Omental fat pad (tissue), 4 donors: Measurements from ENCODE around the gene CRACR2B. TPM values are rescaled to one million over a fixed set of nuclear protein-coding genes. Genes with fewer than 3 reads are reported as not detected.

Experiments used
- ATAC-seq: fragments of 150-250 bp; one replicate; pipeline ENCODE4 v1.9.1; 2016; ENCODE audit warnings: mild to moderate bottlenecking, moderate library complexity; ENCODE audit not compliant: low FRiP score
- DNase-seq: peaks from one replicate; pipeline ENCODE4 v3.0.0-alpha.2; 2019; ENCODE audit warnings: low spot score
- CTCF ChIP-seq, 3 donors: fragments of 450-650 bp; IDR thresholded peaks; one replicate each; pipeline ENCODE4 v1.5.1; 2016 to 2017; ENCODE audit warnings: antibody characterized with exemption in 3 of 3, mild to moderate bottlenecking in 3 of 3, moderate library complexity in 2 of 3
- small RNA-seq: library from RNA; depleted of rRNA; stranded (forward); fragments of <200 nt; gene quantifications from one replicate; pipeline ENCODE3, GENCODE V24; 2016
- total RNA-seq, 4 donors: library from RNA; depleted of rRNA; stranded (reverse); fragments of >200 nt; gene quantifications; one replicate each; pipeline ENCODE4 v1.1.0, GENCODE V29; 2016

CRACR2B gene
- total RNA-seq, 4 donors from 2014 or later: 6.3 to 39.7 (median 6.9) TPM

GRCh38 chr11:875203-875602, 47.5 kb downstream of the CRACR2B start:
- TF ChIP-seq CTCF (IDR thresholded peaks at IDR 0.05): no peak
- DNase-seq (no peak), ATAC-seq (no peak)

GRCh38 chr11:875769-876301, 48.1 kb downstream of the CRACR2B start:
- no peak for TF ChIP-seq CTCF (IDR thresholded peaks at IDR 0.05)
- DNase-seq: no peak
- ATAC-seq: no peak

GRCh38 chr11:876545-876944, 48.8 kb downstream of the CRACR2B start:
- no peak for DNase-seq
- ATAC-seq: no peak
- no peak for TF ChIP-seq CTCF (IDR thresholded peaks at IDR 0.05)

GRCh38 chr11:877565-877964, 49.8 kb downstream of the CRACR2B start:
- TF ChIP-seq CTCF (IDR thresholded peaks at IDR 0.05): no peak
- DNase-seq (no peak), ATAC-seq (no peak)

GRCh38 chr11:880447-880846, 52.7 kb downstream of the CRACR2B start:
- DNase-seq: no peak
- no peak for ATAC-seq
- no peak for TF ChIP-seq CTCF (IDR thresholded peaks at IDR 0.05)

Small RNA genes within 50 kb of the gene (small RNA-seq; reads per million reads assigned to genes)
- not detected for gene SNORA52

Other genes with a start within 250 kb of the CRACR2B start
- 10 to 100 TPM; 15.4 to 56.8 (median 35.6) TPM for gene IRF7, start 212.0 kb upstream of the CRACR2B start, total RNA-seq
- not detected for gene CDHR5, start 203.0 kb upstream of the CRACR2B start, total RNA-seq
- gene SCT, start 200.7 kb upstream of the CRACR2B start, total RNA-seq: not detected
- gene DRD4, start 190.7 kb upstream of the CRACR2B start, total RNA-seq: under 1 TPM in 1 of 4 donors, not detected in 3; 0.50 TPM
- gene DEAF1, start 132.7 kb upstream of the CRACR2B start, total RNA-seq: 10 to 100 TPM; 20.3 to 29.0 (median 23.0) TPM
- 10 to 100 TPM; 16.9 to 31.5 (median 21.1) TPM for gene TMEM80, start 132.1 kb upstream of the CRACR2B start, total RNA-seq
- 10 to 100 TPM; 14.1 to 27.6 (median 22.3) TPM for gene EPS8L2, start 121.7 kb upstream of the CRACR2B start, total RNA-seq
- 100 to 1,000 TPM; 183 to 295 (median 239) TPM for gene TALDO1, start 80.5 kb upstream of the CRACR2B start, total RNA-seq
- 10 to 100 TPM; 12.5 to 19.8 (median 15.1) TPM for gene GATD1, start 50.4 kb upstream of the CRACR2B start, total RNA-seq
- not detected for gene CEND1, start 37.8 kb upstream of the CRACR2B start, total RNA-seq
- gene SLC25A22, start 29.6 kb upstream of the CRACR2B start, total RNA-seq: 10 to 100 TPM in 3 of 4 donors, 1 to 10 TPM in 1; 7.5 to 21.9 (median 12.7) TPM
- 10 to 100 TPM in 1 of 4 donors, 1 to 10 TPM in 3; 7.1 to 22.9 (median 8.3) TPM for gene PIDD1, start 22.7 kb upstream of the CRACR2B start, total RNA-seq
- 1,000 to 10,000 TPM in 1 of 4 donors, 100 to 1,000 TPM in 3; 555 to 1,150 (median 858) TPM for gene RPLP2, start 18.0 kb upstream of the CRACR2B start, total RNA-seq
- gene PNPLA2, start 9.0 kb upstream of the CRACR2B start, total RNA-seq: 100 to 1,000 TPM; 256 to 543 (median 355) TPM
- gene CD151, start 5.0 kb downstream of the CRACR2B start, total RNA-seq: 100 to 1,000 TPM; 328 to 675 (median 614) TPM
- gene POLR2L, start 14.6 kb downstream of the CRACR2B start, total RNA-seq: 100 to 1,000 TPM in 3 of 4 donors, 10 to 100 TPM in 1; 95.5 to 165 (median 110) TPM
- 100 to 1,000 TPM; 145 to 234 (median 175) TPM for gene TSPAN4, start 14.9 kb downstream of the CRACR2B start, total RNA-seq
- gene CHID1, start 82.9 kb downstream of the CRACR2B start, total RNA-seq: 10 to 100 TPM; 56.6 to 90.5 (median 79.8) TPM
- gene AP2A2, start 98.0 kb downstream of the CRACR2B start, total RNA-seq: 100 to 1,000 TPM in 2 of 4 donors, 10 to 100 TPM in 2; 68.4 to 126 (median 99.2) TPM
- gene MUC6, start 208.8 kb downstream of the CRACR2B start, total RNA-seq: not detected
- gene MUC2, start 247.0 kb downstream of the CRACR2B start, total RNA-seq: not detected